SK-N-SH treated with all-trans-retinoic acid at 6 μM for 48 hours (cell line): ENCODE data around the gene MRPL52.

Source experiments
- ATAC-seq: fragments of 200-7000 bp; cut with Tn5 transposase; 3 replicates; pipeline ENCODE4 v1.9.1; 2020; ENCODE audit warnings: mild to moderate bottlenecking, moderate library complexity
- ARNTL ChIP-seq: fragments of 450-650 bp; formaldehyde crosslinking; IDR thresholded peaks from 2 replicates; pipeline ENCODE4 v1.5.0; 2020; ENCODE audit warnings: low read depth, mild to moderate bottlenecking, moderate library complexity, borderline replicate concordance
- BACH2 ChIP-seq: fragments of 250-450 bp; sonication (Bioruptor Pico); IDR thresholded peaks from 2 replicates; pipeline ENCODE4 v1.9.0; 2021; ENCODE audit warnings: mild to moderate bottlenecking, borderline replicate concordance
- CREB5 ChIP-seq: fragments of 250-450 bp; sonication (Bioruptor Pico); IDR thresholded peaks from 2 replicates; pipeline ENCODE4 v1.5.1; 2020; ENCODE audit warnings: low read depth, mild to moderate bottlenecking, moderate library complexity
- CSDC2 ChIP-seq: fragments of 250-450 bp; sonication (Bioruptor Pico); IDR thresholded peaks from 2 replicates; pipeline ENCODE4 v1.5.0; 2020; ENCODE audit warnings: mild to moderate bottlenecking, moderate library complexity
- CSRNP3 ChIP-seq: fragments of 250-450 bp; sonication (Bioruptor Pico); IDR thresholded peaks from 2 replicates; pipeline ENCODE4 v1.5.1; 2021; ENCODE audit warnings: mild to moderate bottlenecking, moderate library complexity
- ESRRG ChIP-seq: fragments of 250-450 bp; sonication (Bioruptor Pico); IDR thresholded peaks from 2 replicates; pipeline ENCODE4 v1.6.1; 2021; ENCODE audit warnings: mild to moderate bottlenecking
- GLIS3 ChIP-seq: fragments of 250-450 bp; sonication (Bioruptor Pico); IDR thresholded peaks from 2 replicates; pipeline ENCODE4 v1.5.0; 2020; ENCODE audit warnings: mild to moderate bottlenecking, moderate library complexity
- ISL1 ChIP-seq: fragments of 250-450 bp; sonication (Bioruptor Pico); IDR thresholded peaks from 2 replicates; pipeline ENCODE4 v2.1.2; 2022; ENCODE audit warnings: mild to moderate bottlenecking, moderate library complexity
- OSR1 ChIP-seq: fragments of 250-450 bp; sonication (Bioruptor Pico); IDR thresholded peaks from 2 replicates; pipeline ENCODE4 v1.8.0; 2022; ENCODE audit warnings: moderate library complexity, mild to moderate bottlenecking, inconsistent platforms
- POU6F1 ChIP-seq: fragments of 250-450 bp; sonication (Bioruptor Pico); IDR thresholded peaks from 2 replicates; pipeline ENCODE4 v1.8.0; 2021; ENCODE audit warnings: low read depth, mild to moderate bottlenecking, moderate library complexity, borderline replicate concordance
- PPARA ChIP-seq: fragments of 250-450 bp; sonication (Bioruptor Pico); IDR thresholded peaks from 2 replicates; pipeline ENCODE4 v1.5.0; 2020; ENCODE audit warnings: mild to moderate bottlenecking, borderline replicate concordance
- TCF4 ChIP-seq: fragments of 250-450 bp; sonication (Bioruptor Pico); IDR thresholded peaks from 2 replicates; pipeline ENCODE4 v1.8.0; 2021; ENCODE audit warnings: mild to moderate bottlenecking, moderate library complexity, borderline replicate concordance
- TOX ChIP-seq: fragments of 250-450 bp; sonication (Bioruptor Pico); IDR thresholded peaks from 2 replicates; pipeline ENCODE4 v1.8.0; 2021; ENCODE audit warnings: mild to moderate bottlenecking, moderate library complexity, borderline replicate concordance
- TSHZ2 ChIP-seq: fragments of 250-450 bp; sonication (Bioruptor Pico); IDR thresholded peaks from 2 replicates; pipeline ENCODE4 v1.5.0; 2020; ENCODE audit warnings: mild to moderate bottlenecking, moderate library complexity
- ZC3H10 ChIP-seq: fragments of 250-450 bp; sonication (Bioruptor Pico); IDR thresholded peaks from 2 replicates; pipeline ENCODE4 v1.5.1; 2021; ENCODE audit warnings: mild to moderate bottlenecking, moderate library complexity
- ZFP3 ChIP-seq: fragments of 250-450 bp; sonication (Bioruptor Pico); IDR thresholded peaks from 2 replicates; pipeline ENCODE4 v1.5.0; 2020; ENCODE audit warnings: mild to moderate bottlenecking, moderate library complexity
- ZFP30 ChIP-seq: fragments of 450-650 bp; formaldehyde crosslinking; IDR thresholded peaks from 2 replicates; pipeline ENCODE4 v1.5.0; 2022; ENCODE audit warnings: mild to moderate bottlenecking, moderate library complexity
- ZNF565 ChIP-seq: fragments of 450-650 bp; formaldehyde crosslinking; conservative IDR thresholded peaks from 2 replicates; pipeline ENCODE4 v1.5.0; 2020; ENCODE audit warnings: low read depth, mild to moderate bottlenecking, moderate library complexity
- ZNF70 ChIP-seq: fragments of 450-650 bp; formaldehyde crosslinking; IDR thresholded peaks from 2 replicates; pipeline ENCODE4 v1.5.0; 2020; ENCODE audit warnings: mild to moderate bottlenecking, moderate library complexity
- ZNF8 ChIP-seq: fragments of 450-650 bp; formaldehyde crosslinking; IDR thresholded peaks from 2 replicates; pipeline ENCODE4 v1.5.0; 2020; ENCODE audit warnings: mild to moderate bottlenecking, moderate library complexity

Gene MRPL52

GRCh38 chr14:22829661-22830442 lies at the start of gene MRPL52:
TSS of gene MRPL52 (plus strand) at chr14:22829887. CDS start at chr14:22829913, 26 bp downstream.
- TF ChIP-seq ZNF8 (CRISPR knock-in tag) (no peak), TSHZ2 (CRISPR knock-in tag) (peak; percentile 56; the same call in 1 of the 2 replicates)
- ATAC-seq: peak; percentile 97

GRCh38 chr14:22780105-22780679 lies 49.5 kb upstream of the MRPL52 start:
- no peak for ATAC-seq
- no peak for TF ChIP-seq ZC3H10 (CRISPR knock-in tag)
- TF ChIP-seq POU6F1 (CRISPR knock-in tag): no peak
- TF ChIP-seq ARNTL (CRISPR knock-in tag): no peak
- no peak for TF ChIP-seq GLIS3 (CRISPR knock-in tag)
- no peak for TF ChIP-seq ZFP30
- TF ChIP-seq PPARA (CRISPR knock-in tag): no peak
- no peak for TF ChIP-seq TOX
- no peak for TF ChIP-seq CSDC2

GRCh38 chr14:22780941-22781300 lies 48.8 kb upstream of the MRPL52 start:
- no peak for ATAC-seq
- TF ChIP-seq ZFP3: no peak
- no peak for TF ChIP-seq TSHZ2 (CRISPR knock-in tag)
- TF ChIP-seq OSR1 (CRISPR knock-in tag): no peak
- TF ChIP-seq CSRNP3 (CRISPR knock-in tag): no peak
- TF ChIP-seq ZNF8 (CRISPR knock-in tag): no peak
- no peak for TF ChIP-seq CREB5 (CRISPR knock-in tag)
- no peak for TF ChIP-seq ZFP30
- no peak for TF ChIP-seq PPARA (CRISPR knock-in tag)
- TF ChIP-seq ZNF565 (CRISPR knock-in tag): no peak
- TF ChIP-seq ESRRG (CRISPR knock-in tag): no peak
- no peak for TF ChIP-seq CSDC2
- no peak for TF ChIP-seq BACH2
- no peak for TF ChIP-seq ISL1 (CRISPR knock-in tag)
- TF ChIP-seq ZNF70: no peak
- no peak for TF ChIP-seq ZC3H10 (CRISPR knock-in tag)
- no peak for TF ChIP-seq TCF4 (CRISPR knock-in tag)
- TF ChIP-seq GLIS3 (CRISPR knock-in tag): no peak
- no peak for TF ChIP-seq ARNTL (CRISPR knock-in tag)
